ENCODE measurements around the gene CCDC181.

- TF ChIP-seq CTCF (IDR thresholded peaks at IDR 0.05; ENCODE audit: low read depth, low read length) = no peak
- TF ChIP-seq EZH2phosphoT487 (IDR thresholded peaks at IDR 0.05; ENCODE audit: low read depth) = no peak
Measured at GRCh38 chr1:169443923-169444322, 16.6 kb upstream of the CCDC181 start.

All from OCI-LY3 (cell line).